Gastroesophageal sphincter (tissue), 3 donors: Measurements from ENCODE around the gene ANP32A.

ENCODE experiments used
- CTCF ChIP-seq, 4 experiments: fragments of 200-600 bp in 2 of 4; fragments of 450-650 bp in 2 of 4; sonication (generic) in 1 of 4; IDR thresholded peaks; one replicate each; pipeline ENCODE4 v1.5.1; 2017 to 2019; ENCODE audit warnings: antibody characterized with exemption in 4 of 4, mild to moderate bottlenecking in 2 of 4, moderate library complexity in 2 of 4
- EP300 ChIP-seq: sonication (generic); formaldehyde crosslinking; IDR thresholded peaks from one replicate; pipeline ENCODE4 v1.6.1; 2017; ENCODE audit warnings: antibody characterized with exemption, mild to moderate bottlenecking
- POLR2A ChIP-seq, 2 donors: fragments of 450-650 bp; IDR thresholded peaks; one replicate each; pipeline ENCODE4 v1.6.1; 2017; ENCODE audit warnings: antibody characterized with exemption in 2 of 2, mild to moderate bottlenecking in 2 of 2, moderate library complexity in 1 of 2

- TF ChIP-seq CTCF (IDR thresholded peaks at IDR 0.05) (no peak), EP300 (no peak), POLR2A (IDR thresholded peaks at IDR 0.05) (no peak)
Measured at GRCh38 chr15:68849497-68849896, 28.8 kb upstream of the ANP32A start.
